ENCODE results near the gene DCLK1.
A peak's percentile ranks its signal among the peaks of the same experiment; 100 is the strongest.

GRCh38 chr13:35957996-35958395 lies 173.2 kb downstream of the DCLK1 start:
- TF ChIP-seq, protein P1, sequence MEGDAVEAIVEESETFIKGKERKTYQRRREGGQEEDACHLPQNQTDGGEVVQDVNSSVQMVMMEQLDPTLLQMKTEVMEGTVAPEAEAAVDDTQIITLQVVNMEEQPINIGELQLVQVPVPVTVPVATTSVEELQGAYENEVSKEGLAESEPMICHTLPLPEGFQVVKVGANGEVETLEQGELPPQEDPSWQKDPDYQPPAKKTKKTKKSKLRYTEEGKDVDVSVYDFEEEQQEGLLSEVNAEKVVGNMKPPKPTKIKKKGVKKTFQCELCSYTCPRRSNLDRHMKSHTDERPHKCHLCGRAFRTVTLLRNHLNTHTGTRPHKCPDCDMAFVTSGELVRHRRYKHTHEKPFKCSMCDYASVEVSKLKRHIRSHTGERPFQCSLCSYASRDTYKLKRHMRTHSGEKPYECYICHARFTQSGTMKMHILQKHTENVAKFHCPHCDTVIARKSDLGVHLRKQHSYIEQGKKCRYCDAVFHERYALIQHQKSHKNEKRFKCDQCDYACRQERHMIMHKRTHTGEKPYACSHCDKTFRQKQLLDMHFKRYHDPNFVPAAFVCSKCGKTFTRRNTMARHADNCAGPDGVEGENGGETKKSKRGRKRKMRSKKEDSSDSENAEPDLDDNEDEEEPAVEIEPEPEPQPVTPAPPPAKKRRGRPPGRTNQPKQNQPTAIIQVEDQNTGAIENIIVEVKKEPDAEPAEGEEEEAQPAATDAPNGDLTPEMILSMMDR (IDR thresholded peaks at IDR 0.05) = peak in 1 of 2 donors; percentile 18
- TF ChIP-seq POLR2A (IDR thresholded peaks at IDR 0.05) (no peak), EP300 (IDR thresholded peaks at IDR 0.05) (no peak), POLR2AphosphoS5 (IDR thresholded peaks at IDR 0.05) (no peak)

All from suprapubic skin (tissue), 4 donors.